ENCODE data around the gene KIAA0232. TPM values are rescaled to one million over a fixed set of nuclear protein-coding genes. Genes with fewer than 3 reads are reported as not detected.

Gene KIAA0232
- total and polyA plus RNA-seq, 9 of the 15 experiments (the other 6 are each of a cell fraction or from before 2014, with no cell fraction given), result 3.5 to 17.4 (median 13.0) TPM

DNA sequence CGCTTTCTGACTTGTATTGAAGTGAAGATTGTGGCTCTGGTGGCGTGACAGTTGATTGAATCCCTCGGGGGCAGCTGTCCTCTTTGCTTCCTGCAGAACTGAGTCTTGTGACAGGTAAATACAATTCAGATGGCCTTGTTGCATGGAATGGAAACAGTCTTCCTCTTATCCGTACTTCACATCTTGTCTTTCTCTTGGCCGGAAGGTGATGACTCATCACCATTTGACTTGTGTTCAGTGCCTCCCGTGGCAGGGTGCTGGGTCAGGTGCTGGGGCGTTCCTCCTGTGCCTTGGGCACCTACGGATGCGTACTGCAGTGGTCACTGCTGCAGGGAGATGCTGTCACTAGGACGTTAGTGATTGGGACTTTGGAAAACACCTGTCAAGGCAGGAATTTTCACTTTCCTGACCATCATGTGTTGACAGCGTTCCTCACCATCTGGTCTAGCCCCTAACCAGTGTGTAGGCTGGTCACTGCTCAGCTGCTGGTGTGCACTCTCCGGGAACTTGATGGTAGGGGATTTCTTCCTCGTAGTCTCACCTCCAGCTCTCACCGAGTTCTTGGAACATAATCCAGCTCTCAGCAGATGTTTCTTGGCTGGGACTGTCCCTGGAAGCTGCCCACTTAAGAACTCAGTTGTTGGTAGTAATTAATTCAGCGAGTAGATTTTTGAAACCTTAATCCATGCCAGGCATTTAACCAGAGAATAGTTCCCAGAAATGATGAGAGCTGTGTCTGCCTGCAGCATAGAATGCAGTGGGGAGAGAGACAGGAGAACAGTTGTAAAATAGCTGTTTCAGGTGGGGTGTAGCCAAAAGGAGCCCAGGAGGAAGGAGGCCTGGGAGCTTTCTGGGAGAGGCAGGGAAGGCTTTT is 134.3 kb downstream of the KIAA0232 start (continued):
- TF ChIP-seq, protein P1, sequence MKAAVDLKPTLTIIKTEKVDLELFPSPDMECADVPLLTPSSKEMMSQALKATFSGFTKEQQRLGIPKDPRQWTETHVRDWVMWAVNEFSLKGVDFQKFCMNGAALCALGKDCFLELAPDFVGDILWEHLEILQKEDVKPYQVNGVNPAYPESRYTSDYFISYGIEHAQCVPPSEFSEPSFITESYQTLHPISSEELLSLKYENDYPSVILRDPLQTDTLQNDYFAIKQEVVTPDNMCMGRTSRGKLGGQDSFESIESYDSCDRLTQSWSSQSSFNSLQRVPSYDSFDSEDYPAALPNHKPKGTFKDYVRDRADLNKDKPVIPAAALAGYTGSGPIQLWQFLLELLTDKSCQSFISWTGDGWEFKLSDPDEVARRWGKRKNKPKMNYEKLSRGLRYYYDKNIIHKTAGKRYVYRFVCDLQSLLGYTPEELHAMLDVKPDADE (conservative IDR thresholded peaks at IDR 0.05; ENCODE audit: control insufficient read depth, low read depth, low read length), result no peak
- TF ChIP-seq ZNF551 (CRISPR knock-in tag; IDR thresholded peaks at IDR 0.05) (no peak), EP300 (IDR thresholded peaks at IDR 0.05; ENCODE audit: low read length) (peak; percentile 96), HDAC1 (IDR thresholded peaks at IDR 0.05) (peak; percentile 12 to 97; a peak in 2 of 4 replicates), GATAD2B (IDR thresholded peaks at IDR 0.05; ENCODE audit: borderline replicate concordance) (no peak), RNF2 (IDR thresholded peaks at IDR 0.05) (peak; percentile 92), MAFF (IDR thresholded peaks at IDR 0.05; ENCODE audit: low read length) (peak; percentile 90), NFATC3 (IDR thresholded peaks at IDR 0.05) (peak; percentile 90), PRMT5 (CRISPR knock-in tag; IDR thresholded peaks at IDR 0.05) (no peak), ARID2 (IDR thresholded peaks at IDR 0.05) (no peak), CREBBP (IDR thresholded peaks at IDR 0.05; ENCODE audit: low read depth, low read length) (no peak), MCM5 (IDR thresholded peaks at IDR 0.05; ENCODE audit: low read depth) (no peak), ZNF324 (CRISPR knock-in tag; IDR thresholded peaks at IDR 0.05) (no peak), SP1 (CRISPR knock-in tag; IDR thresholded peaks at IDR 0.05) (peak; percentile 65)
- TF ChIP-seq, protein P2, sequence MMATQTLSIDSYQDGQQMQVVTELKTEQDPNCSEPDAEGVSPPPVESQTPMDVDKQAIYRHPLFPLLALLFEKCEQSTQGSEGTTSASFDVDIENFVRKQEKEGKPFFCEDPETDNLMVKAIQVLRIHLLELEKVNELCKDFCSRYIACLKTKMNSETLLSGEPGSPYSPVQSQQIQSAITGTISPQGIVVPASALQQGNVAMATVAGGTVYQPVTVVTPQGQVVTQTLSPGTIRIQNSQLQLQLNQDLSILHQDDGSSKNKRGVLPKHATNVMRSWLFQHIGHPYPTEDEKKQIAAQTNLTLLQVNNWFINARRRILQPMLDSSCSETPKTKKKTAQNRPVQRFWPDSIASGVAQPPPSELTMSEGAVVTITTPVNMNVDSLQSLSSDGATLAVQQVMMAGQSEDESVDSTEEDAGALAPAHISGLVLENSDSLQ (IDR thresholded peaks at IDR 0.05), result peak; percentile 92
- TF ChIP-seq, protein P3, sequence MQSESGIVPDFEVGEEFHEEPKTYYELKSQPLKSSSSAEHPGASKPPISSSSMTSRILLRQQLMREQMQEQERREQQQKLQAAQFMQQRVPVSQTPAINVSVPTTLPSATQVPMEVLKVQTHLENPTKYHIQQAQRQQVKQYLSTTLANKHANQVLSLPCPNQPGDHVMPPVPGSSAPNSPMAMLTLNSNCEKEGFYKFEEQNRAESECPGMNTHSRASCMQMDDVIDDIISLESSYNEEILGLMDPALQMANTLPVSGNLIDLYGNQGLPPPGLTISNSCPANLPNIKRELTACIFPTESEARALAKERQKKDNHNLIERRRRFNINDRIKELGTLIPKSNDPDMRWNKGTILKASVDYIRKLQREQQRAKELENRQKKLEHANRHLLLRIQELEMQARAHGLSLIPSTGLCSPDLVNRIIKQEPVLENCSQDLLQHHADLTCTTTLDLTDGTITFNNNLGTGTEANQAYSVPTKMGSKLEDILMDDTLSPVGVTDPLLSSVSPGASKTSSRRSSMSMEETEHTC (IDR thresholded peaks at IDR 0.05), result peak; percentile 99
- TF ChIP-seq, protein P4, sequence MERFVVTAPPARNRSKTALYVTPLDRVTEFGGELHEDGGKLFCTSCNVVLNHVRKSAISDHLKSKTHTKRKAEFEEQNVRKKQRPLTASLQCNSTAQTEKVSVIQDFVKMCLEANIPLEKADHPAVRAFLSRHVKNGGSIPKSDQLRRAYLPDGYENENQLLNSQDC (CRISPR knock-in tag; IDR thresholded peaks at IDR 0.05), result no peak
- TF ChIP-seq, protein P5, sequence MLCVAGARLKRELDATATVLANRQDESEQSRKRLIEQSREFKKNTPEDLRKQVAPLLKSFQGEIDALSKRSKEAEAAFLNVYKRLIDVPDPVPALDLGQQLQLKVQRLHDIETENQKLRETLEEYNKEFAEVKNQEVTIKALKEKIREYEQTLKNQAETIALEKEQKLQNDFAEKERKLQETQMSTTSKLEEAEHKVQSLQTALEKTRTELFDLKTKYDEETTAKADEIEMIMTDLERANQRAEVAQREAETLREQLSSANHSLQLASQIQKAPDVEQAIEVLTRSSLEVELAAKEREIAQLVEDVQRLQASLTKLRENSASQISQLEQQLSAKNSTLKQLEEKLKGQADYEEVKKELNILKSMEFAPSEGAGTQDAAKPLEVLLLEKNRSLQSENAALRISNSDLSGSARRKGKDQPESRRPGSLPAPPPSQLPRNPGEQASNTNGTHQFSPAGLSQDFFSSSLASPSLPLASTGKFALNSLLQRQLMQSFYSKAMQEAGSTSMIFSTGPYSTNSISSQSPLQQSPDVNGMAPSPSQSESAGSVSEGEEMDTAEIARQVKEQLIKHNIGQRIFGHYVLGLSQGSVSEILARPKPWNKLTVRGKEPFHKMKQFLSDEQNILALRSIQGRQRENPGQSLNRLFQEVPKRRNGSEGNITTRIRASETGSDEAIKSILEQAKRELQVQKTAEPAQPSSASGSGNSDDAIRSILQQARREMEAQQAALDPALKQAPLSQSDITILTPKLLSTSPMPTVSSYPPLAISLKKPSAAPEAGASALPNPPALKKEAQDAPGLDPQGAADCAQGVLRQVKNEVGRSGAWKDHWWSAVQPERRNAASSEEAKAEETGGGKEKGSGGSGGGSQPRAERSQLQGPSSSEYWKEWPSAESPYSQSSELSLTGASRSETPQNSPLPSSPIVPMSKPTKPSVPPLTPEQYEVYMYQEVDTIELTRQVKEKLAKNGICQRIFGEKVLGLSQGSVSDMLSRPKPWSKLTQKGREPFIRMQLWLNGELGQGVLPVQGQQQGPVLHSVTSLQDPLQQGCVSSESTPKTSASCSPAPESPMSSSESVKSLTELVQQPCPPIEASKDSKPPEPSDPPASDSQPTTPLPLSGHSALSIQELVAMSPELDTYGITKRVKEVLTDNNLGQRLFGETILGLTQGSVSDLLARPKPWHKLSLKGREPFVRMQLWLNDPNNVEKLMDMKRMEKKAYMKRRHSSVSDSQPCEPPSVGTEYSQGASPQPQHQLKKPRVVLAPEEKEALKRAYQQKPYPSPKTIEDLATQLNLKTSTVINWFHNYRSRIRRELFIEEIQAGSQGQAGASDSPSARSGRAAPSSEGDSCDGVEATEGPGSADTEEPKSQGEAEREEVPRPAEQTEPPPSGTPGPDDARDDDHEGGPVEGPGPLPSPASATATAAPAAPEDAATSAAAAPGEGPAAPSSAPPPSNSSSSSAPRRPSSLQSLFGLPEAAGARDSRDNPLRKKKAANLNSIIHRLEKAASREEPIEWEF (CRISPR knock-in tag; IDR thresholded peaks at IDR 0.05), result no peak

All from K562 (cell line).